HTERT RPE-1 (cell line): ENCODE results near the gene OLFML2B.
"Not testable (repeated sequence)": the region's sequence is repeated elsewhere in the genome, so short reads cannot be mapped to it uniquely, and the experiment has no call there.

Experiments used
- in situ Hi-C: fragments of 300-500 bp; cut with MboI; formaldehyde crosslinking; loops from 4 replicates; pipeline ENCODE4 v1.14.3; 2020; ENCODE audit warnings: low sequenced_read_pairs

The OLFML2B gene

DNA sequence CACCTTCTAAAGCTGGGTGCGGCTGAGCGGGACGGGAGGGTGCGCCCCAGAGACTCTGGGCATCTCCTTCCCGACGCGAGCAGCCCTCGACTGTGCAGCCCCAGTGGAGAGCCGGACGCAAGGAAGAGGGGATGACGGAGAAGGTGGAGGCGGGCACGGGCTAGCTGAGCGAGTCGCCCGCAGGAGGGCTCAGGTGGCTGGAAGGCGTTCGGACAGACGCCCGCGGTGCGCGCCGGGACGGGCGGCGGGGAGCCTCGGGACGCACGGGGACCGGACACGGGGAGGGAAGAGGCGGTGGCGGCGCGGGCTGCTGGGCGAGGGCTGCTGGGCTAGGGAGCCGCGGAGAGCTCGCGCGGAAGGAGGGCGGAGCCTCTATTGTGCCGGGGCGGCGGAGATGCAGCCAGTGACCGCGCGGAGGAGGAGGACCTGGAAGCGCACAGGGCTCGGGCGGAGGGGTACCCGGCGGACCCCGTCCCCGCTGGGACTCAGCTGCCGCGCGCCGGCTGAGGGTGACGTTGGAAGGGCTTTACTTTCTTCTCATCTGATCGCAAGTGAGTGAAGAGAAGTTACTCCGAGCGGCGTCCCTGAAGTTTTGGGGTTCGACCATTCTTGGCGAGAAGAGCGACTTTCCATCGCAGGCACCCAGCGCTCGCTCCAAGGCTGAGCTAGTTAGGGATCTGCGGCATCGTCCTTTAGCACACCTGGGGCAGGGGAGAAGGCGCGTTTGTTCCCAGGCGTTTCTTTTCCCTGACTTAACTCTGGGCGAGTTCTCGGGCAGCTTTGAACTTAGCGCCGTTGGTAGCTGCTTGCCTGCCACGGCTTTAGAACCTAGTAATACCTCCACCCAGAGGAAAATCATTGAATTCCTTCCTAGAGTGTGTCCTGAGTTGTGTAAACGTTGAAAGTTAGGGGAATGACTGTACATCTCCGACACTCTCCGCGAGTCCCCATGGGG is at the start of gene OLFML2B:
Gene OLFML2B, minus strand, starts transcription at position 323 of the 955 bp plus-strand sequence. CDS start 439 bp downstream, outside the sequence.
- in situ Hi-C loops, result no loop called here

DNA sequence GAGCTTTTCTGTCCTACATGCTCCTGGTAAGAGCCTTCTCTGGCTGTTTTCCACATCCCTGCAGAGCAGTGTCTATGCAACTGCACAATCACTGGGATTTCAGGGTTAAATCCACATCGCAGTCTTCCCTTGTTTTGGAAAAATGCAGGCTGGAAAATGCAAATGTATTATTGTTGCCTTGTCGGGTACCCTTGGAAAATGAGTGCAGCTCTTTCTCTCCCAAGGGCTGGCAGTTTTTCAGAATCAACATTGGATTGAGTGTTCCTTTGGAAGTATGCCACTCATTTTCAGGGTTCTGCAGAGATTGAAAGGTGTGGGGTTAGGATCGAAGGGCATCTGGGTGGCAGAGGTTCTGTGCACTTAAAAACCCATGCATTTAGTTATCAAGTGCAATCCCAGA is 49.1 kb upstream of the OLFML2B start:
- in situ Hi-C loops, result no loop called here

DNA sequence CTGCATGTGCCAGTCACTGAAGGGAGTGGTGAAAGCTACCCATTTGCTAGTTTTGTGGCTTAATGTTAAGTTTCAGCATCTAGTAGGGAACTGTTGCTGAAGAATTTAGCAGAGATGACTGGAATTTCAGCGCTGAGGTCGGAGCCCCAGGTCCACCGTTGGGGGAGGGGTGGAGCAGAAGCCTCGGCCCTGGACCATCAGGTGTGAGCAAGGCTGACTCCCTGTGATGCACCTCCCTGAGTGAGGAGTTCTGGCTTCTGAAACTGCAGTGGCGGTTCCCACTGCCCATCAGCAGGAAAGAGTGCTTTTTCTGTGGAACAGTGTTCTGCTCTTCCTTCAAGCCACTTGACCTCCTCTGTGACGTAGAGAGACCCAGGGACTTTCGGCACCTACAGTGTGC is 47.2 kb upstream of the OLFML2B start:
- in situ Hi-C loops, result no loop called here

GRCh38 chr1:162070094-162070748 is 46.6 kb upstream of the OLFML2B start:
- in situ Hi-C loops, result no loop called here

DNA sequence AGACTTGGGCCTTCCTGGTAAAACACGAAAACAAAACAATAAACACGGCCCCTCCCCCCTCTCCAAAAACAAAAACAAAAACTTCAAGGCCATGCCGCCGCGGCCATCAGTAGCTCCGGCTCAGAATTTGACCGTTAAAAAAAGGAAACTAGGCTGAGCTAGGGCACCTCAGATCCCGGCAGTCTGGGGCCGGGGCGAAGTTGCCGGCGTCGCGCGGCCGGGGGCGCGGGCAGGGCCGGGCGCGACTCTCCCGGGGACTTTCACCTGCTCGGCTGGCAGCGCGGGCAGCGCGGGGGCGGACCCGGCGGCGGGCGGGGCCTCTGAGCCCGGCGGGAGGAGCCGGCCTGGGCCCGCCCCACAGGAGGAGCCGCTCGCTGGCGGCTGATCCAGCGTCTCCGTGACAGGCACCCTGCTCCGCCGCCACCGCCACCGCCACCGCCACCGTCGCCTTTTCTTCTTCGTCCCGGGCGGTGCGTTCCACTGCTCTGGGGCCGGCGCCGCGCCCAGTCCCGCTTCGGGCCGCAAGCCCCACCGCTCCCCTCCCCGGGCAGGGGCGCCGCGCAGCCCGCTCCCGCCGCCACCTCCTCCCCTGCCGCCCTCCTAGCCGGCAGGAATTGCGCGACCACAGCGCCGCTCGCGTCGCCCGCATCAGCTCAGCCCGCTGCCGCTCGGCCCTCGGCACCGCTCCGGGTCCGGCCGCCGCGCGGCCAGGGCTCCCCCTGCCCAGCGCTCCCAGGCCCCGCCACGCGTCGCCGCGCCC is 45.8 kb upstream of the OLFML2B start, which contains the start of gene NOS1AP:
Gene NOS1AP, plus strand, starts transcription at position 358 of the 760 bp plus-strand sequence. CDS start 487 bp downstream, outside the sequence.
- in situ Hi-C loops, result no loop called here

- in situ Hi-C loops, result no loop called here
These were observed 44.6 kb upstream of the OLFML2B start for GRCh38 chr1:162068301-162068700.

- in situ Hi-C loops, result no loop called here
These were observed 43.8 kb upstream of the OLFML2B start for GRCh38 chr1:162067466-162067865.

GRCh38 chr1:162066836-162067235 is 43.2 kb upstream of the OLFML2B start:
- in situ Hi-C loops, result not testable (repeated sequence)

- in situ Hi-C loops, result no loop called here
These were observed 41.3 kb upstream of the OLFML2B start for GRCh38 chr1:162065016-162065415.

- in situ Hi-C loops, result no loop called here
These were observed 38.9 kb upstream of the OLFML2B start for GRCh38 chr1:162062542-162063015.

DNA sequence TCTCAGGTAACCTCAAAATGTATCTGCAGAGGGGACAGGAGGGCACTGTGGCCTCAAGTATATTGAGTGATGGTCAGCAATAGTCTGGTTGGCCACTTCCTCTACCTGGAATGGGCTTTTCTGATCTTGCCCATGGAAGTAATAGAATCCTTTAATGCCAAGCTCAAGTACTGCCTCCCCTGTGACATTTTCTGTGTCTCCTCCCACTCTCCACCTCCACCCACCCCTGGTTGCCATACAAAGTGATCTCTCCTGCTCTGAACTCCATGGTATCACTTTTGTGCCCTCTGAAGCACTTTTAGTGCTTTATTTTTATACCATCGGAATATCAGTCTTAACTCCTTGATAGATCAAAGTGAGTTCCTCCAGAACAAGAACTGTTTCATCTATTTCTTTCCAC is 36.6 kb upstream of the OLFML2B start:
- in situ Hi-C loops, result no loop called here

- in situ Hi-C loops, result no loop called here
These were observed 36.1 kb upstream of the OLFML2B start for GRCh38 chr1:162059721-162060120.

GRCh38 chr1:162056579-162056978 is 32.9 kb upstream of the OLFML2B start:
- in situ Hi-C loops, result no loop called here

DNA sequence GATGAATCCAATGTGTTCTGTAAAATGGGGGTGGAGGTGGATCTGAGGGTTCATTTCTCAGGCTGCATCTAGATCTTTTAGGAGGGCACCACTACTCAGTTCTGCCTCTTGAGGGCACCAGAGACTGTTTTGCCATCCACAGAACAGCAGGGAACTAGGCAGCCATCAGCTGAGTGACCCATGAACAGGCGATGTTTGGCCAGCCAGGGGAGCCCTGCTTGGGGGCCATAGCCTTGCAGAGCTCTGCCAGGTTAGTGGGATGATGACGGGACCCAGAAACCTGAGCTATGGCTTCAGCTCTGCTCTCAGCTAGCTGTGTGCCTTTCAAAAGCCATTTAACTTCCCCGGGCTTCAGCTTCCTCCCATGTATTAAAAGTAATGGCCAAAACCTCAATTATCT is 32.4 kb upstream of the OLFML2B start:
- in situ Hi-C loops, result no loop called here

DNA sequence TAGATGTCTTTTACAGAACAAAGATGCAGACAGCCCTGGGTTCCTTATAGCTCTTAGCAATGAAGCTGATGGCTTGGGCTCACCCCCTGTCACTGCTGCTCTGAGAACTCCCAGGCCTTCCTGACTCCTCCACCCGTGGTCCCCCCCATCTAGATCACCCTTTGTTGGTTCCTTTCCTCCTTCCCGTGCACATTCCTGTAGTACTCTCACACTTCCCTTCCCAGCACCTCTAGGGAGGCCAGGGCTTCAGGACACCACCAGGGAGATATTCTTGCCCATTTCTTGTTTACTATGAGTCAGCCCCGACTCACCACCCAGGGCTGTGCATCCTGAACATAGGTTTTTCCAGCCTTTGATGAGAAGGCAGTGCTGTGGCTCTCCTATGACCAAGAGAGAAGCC is 31.4 kb upstream of the OLFML2B start:
- in situ Hi-C loops, result no loop called here

GRCh38 chr1:162053949-162054348 is 30.3 kb upstream of the OLFML2B start:
- in situ Hi-C loops, result not testable (repeated sequence)

DNA sequence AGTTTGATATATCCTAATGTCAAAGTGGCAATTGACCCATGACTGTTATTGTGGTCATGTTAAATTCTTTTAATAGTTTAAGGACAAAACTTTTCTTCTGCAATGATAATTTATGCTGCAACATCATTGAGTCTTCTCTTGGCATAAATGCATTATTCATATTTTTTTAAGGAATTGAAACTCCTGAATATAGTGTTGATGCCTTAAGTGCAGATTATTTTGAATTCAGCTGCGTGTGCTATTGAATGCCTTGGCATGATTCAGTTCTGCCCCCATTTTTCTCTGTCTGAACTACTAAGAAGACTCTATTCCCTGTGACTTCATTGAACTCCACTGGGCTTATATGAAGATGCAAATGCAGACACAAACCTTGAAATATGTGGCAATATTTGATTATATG is 23.3 kb upstream of the OLFML2B start:
- in situ Hi-C loops, result no loop called here

DNA sequence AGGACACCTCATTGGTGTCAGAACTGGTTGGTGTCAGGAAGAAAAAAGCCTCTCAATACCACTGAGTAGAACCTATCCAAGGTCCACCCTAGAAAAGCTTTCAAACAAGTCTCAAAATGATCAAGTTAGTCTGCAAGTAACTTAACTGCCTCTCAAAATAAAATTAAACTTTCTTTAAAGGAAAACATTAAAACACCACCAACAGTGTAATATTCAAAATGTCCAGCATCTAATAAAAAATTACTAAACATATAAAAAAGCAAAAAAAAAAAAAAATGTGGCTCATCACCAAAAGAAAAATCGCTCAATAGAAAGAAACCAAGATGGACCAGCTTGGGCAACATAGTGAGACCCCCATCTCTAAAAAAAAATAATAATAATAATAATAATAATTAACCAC is 18.7 kb upstream of the OLFML2B start:
- in situ Hi-C loops, result no loop called here

- in situ Hi-C loops, result no loop called here
These were observed 17.0 kb upstream of the OLFML2B start for GRCh38 chr1:162040657-162041056.

GRCh38 chr1:162040001-162040400 is 16.3 kb upstream of the OLFML2B start:
- in situ Hi-C loops, result no loop called here

DNA sequence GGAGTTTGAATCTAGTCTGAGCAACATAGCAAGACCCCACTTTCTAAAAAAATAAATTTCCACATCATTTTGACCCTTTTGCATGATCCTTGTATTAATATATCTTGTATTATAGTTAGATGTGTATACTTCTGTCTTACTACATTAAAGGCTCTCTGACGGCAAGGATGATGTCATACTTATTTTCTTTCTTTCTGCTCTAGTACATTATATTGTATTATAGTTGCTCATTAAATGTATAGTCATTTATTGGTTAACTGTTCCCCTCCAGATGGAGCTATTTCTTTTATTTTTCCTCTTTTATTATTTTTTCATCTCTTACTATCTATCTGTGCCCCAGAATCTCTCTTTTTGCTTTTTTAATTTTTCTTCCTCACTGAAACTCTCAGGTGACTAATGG is 15.0 kb upstream of the OLFML2B start:
- in situ Hi-C loops, result no loop called here
